GM12801 (cell line): ENCODE measurements around the gene SLC25A17.

Experiments
- TF ChIP-seq, protein P1 (sequence below): IDR thresholded peaks from one replicate; pipeline ENCODE4 v1.5.1; 2011; ENCODE audit warnings: control low read depth; ENCODE audit not compliant: insufficient read length; ENCODE audit errors: extremely low read depth

The SLC25A17 gene

DNA sequence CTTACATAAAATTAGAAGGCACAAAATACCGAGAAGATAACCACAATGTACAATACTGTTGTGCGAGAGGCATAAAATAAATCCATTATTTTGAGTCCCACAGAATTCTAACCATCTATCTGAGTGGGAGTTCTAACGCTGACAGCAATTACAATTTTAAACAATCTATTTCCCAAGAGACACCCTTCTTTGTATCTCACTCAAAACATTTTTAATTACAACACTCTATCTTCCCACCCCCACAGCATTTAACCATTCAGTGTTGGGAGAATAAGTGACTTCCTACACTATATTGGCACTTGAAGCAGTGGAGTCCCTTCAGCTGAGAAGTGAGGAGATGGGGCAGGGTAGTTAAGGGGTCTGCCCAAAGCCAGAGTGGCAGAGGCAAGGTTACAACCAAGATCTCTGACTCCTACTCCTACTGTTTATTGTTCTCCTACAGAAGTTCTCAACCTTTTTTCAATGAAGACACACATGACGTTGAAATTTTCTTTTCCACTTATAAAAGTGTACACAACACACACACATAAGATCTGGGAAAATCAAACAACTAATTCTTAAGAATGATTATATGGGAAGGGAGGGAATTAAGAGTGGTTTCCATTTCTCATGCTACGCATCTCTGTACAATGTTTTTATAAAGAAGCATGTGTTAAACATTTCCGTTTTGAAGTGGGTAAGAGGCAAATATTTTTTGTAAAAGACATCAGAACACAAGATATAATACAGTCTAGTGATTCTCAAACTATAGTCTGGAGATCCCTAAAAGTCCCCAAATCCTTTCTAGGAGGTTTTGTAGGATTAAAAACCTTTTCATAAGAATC lies 10.9 kb downstream of the SLC25A17 start:
- TF ChIP-seq, protein P1, sequence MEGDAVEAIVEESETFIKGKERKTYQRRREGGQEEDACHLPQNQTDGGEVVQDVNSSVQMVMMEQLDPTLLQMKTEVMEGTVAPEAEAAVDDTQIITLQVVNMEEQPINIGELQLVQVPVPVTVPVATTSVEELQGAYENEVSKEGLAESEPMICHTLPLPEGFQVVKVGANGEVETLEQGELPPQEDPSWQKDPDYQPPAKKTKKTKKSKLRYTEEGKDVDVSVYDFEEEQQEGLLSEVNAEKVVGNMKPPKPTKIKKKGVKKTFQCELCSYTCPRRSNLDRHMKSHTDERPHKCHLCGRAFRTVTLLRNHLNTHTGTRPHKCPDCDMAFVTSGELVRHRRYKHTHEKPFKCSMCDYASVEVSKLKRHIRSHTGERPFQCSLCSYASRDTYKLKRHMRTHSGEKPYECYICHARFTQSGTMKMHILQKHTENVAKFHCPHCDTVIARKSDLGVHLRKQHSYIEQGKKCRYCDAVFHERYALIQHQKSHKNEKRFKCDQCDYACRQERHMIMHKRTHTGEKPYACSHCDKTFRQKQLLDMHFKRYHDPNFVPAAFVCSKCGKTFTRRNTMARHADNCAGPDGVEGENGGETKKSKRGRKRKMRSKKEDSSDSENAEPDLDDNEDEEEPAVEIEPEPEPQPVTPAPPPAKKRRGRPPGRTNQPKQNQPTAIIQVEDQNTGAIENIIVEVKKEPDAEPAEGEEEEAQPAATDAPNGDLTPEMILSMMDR = no peak

DNA sequence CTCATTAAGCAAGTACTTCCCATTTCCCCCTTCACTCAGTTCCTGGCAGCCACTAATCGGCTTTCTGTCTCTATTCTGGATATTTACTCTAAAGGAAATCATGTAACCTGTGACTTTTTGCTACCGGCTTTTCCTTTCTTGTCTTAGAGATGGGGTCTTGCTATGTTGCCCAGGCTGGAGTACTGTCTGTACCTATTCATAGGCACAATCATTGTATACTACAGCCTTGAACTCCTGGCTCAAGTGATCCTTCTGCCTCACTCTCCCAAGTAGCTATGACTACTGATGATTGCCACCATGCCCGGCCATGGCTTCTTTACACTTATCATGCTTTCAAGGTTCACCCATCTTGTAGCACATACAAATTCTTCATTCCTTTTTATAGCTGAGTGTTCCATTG lies 12.4 kb downstream of the SLC25A17 start:
- TF ChIP-seq, protein P1 = no peak

DNA sequence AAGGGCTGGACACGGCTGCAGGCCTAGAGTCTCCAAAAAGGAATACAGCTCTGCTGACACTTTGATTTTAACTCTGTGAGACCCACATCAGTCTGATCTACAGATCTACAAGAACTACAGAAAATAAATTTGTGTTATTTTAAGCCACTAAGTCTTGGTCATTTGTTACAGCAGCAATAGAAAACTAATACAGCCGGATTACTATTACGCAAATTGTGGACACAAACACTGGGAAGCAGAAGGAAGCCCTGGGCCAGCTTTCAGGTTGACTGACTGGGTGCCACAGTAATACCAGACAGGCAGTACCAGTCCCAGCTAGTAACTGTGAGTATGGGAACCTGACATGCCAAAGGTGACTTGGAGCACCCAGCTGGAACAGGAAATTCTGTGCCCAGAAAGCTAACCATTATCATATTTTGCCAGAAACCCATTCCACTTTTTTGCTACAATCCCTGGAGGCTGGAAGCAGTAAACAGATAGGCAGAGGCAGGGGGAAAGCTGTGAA lies 13.4 kb downstream of the SLC25A17 start:
- TF ChIP-seq, protein P1 = no peak

DNA sequence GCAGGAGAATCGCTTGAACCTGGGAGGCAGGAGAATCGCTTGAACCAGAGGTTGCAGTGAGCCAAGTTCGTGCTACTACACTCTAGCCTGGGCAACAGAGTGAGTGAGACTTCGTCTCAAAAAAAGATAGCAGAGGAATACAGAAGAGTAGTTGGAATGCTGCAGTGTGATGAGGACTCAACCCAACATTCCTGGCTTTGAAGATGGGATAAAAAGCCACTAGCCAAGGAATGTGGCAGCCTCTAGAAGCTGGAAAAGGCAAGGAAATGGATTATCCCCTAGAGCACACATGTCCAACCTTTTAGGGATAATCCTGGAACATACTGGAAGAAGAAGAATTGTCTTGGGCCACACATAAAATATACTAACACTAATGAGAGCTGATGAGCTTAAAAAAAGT lies 13.9 kb downstream of the SLC25A17 start:
- TF ChIP-seq, protein P1 = no peak

DNA sequence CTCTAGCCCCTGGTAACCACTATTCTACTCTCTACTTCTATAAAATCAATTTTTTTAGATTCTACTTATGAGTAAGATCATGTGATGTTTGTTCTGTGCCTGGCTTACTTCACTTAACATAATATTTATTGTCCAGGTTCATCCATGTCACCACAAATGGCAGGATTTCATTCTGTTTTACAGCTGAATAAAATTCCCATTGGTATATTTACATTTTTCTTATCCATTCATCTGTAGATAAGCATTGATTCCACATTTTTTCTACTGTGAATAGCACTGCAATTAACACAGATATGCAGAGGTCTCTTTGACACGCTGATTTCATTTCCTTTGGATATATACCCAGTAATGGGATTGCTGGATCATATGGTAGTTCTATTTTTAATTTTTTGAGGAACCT lies 15.8 kb downstream of the SLC25A17 start:
- TF ChIP-seq, protein P1 = no peak

DNA sequence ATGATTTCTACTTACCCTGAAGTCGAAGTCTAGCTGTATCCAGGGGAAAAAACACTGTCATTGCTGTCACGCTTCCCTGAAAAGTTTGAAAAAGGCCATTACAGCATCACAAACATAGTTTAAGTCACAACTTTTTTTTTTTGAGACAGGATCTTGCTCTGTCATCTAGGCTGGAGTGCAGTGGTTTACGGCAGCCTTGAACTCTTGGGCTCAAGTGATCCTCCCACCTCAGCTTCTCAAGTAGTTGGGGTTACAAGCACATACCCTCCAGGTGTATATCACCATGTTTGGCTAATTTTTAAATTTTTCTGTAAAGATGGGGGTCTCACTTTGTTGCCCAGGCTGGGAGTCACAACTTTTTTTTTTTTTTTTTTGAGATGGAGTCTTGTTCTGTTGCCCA lies 20.1 kb downstream of the SLC25A17 start:
- TF ChIP-seq, protein P1 = no peak

DNA sequence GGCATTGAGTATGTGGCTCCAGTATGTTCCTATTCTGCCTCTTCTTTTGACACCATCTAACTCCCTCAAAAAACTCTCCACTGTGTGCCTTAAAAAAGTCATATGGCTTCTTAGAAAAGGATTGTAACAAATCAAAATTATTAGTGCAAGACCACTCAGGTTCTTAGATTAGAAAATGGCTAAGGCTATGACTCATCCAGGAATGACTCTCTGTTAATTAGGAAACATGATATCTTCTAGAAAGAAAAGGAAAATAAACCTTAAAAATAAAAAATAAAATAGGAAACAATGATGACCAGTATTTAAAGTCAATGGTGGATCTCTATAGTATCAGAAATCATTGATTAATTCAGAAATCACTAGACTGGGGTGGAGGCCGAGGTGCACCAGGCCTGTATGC lies 21.7 kb downstream of the SLC25A17 start:
- TF ChIP-seq, protein P1 = no peak
